ENCODE measurements around the gene APP.
"Not testable (repeated sequence)": the region's sequence is repeated elsewhere in the genome, so short reads cannot be mapped to it uniquely, and the experiment has no call there.

APP gene

GRCh38 chr21:26013970-26014369 is 156.6 kb downstream of the APP start:
- DNase-seq = no peak

DNA sequence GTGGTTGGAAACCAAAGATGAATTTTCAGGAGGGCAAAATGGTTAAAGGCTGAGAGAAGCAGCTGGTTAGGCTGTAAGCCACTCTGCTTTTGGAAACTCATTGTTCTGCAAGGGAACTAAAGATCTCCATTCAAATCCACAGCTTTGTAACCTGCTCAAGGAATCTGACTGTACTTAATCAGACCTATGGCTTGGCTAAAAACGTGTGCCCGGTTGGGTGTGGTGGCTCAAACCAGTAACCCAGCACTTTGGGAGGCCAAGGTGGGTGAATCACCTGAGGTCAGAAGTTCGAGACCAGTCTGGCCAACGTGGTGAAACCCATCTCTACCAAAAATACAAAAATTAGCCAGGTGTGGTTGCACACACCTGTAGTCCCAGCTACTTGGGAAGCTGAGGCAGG is 158.1 kb downstream of the APP start:
- not testable (repeated sequence) for DNase-seq

DNA sequence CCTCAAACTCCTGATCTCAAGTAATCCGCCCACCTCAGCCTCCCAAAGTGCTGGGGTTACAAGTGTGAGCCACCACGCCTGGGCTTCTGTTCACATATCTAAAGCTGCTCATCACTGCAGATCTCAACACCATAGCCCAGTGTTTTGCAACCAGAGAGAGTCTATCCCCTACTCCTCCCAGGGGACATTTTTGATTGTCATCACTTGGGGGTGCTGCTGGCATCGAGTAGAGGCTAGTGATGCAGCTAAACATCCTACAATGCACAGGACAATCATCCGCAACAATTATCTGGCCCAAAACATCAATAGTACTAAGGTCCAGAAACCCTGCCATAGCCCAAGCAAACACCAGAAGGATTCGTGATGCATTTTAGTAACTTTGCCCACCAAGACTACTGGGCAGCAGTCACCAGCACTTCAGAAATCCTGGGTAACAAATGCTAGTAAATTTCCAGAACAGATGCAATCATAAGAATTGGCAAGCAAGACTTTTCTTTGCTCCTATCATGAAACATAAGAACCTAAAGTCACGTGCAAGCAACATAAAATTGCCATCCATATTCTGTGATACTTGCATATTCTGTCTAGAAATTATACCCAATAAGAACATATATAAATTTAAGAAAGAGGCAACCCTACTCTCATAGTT is 159.2 kb downstream of the APP start:
- no peak for DNase-seq

DNA sequence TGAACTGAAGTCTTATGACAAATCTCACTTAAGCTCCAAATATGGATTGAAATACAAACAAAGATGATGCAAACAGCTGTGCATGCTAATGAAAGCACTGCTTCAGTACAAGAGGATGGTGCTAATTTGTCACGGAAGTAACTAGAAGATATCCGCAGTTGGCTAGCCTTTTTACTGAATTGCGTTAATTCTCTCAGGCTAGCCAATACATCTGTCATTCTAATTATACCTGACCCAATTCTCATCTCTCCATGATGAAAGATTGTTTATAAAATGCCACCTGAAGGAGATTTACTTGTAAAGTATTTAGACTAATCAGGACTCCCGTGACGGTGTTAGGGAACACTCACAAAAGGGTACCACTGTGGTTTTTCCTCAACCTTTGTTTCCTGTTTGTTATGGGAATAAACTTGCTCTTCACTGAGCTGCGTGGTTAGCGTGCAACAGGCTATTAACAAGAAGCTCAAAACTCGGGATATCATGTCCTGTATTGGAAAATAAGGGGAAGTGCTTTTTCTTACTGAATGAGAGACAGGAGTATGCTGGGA is 162.5 kb downstream of the APP start:
- DNase-seq = no peak

GRCh38 chr21:26005464-26005863 is 165.1 kb downstream of the APP start:
- no peak for DNase-seq

GRCh38 chr21:26003404-26003803 is 167.2 kb downstream of the APP start:
- DNase-seq = no peak

DNA sequence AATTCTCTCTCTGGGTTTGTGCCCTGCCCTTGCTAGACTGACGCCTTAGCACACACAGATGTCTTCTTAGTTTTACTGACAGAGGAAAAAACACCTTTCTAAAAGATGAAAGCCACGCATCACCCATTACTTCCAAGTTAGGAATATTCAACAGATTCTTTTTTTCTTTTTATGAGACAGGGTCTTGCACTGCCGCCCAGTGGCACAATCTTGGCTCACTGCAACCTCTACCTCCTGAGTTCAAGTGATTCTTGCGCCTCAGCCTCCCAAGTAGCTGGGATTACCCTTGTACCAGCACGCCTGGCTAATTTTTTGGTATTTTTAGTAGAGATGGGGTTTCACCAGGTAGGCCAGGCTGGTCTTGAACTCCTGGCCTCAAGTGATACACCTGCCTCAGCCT is 169.2 kb downstream of the APP start:
- no peak for DNase-seq

DNA sequence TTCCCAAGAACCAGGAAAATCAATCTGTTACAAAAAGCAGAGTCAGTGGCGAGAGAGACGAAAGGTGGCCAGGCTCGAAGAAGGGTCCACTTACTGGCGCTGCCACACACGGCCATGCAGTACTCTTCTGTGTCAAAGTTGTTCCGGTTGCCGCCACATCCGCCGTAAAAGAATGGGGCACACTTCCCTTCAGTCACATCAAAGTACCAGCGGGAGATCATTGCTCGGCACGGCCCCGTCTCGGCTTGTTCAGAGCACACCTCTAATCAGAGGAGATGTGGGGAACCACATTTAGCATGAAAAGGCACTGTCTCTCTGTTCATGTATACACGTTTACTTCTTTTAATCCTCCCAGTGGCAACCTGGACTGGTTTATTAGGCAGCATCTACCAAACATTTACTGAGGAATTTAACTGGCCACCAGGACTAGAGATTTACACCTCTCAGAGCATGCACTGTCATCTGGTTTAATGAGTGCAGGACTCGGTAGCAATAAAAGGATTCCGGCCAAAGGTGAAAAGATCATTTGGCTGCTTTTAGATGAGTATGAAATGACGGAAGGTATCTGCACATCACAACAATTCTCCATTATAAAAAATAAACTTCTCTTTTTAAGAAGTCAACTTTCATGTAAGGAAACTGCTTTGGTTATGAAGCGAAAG is 170.5 kb downstream of the APP start:
- DNase-seq = no peak

GRCh38 chr21:25997788-25998611 is 172.6 kb downstream of the APP start:
- DNase-seq = no peak

- DNase-seq = no peak
These were observed 175.3 kb downstream of the APP start for GRCh38 chr21:25995278-25995677.

GRCh38 chr21:25994758-25995163 is 175.8 kb downstream of the APP start:
- no peak for DNase-seq

GRCh38 chr21:25988738-25989137 is 181.8 kb downstream of the APP start:
- no peak for DNase-seq

DNA sequence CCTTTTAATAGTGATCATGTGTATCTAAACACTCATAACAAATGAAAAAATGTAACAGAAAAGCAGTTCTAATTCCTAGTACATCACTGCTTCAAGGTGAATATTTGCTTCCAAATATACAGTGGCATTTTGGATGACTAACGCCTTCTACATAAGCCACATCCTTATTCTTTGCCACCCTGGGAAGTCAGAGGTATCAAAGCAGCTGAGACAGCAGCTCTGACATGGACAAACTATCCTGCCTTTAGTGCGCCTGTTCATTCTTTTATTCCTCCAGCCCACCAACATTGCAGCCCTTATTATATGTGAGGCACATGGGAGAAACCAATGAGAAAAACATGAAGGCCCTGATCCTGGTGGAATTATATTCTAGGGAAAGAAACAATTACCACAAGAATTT is 183.0 kb downstream of the APP start:
- DNase-seq = no peak

- DNase-seq = no peak
These were observed 183.6 kb downstream of the APP start for GRCh38 chr21:25986928-25987327.

- no peak for DNase-seq
These were observed 184.6 kb downstream of the APP start for GRCh38 chr21:25985990-25986389.

GRCh38 chr21:25984538-25984937 is 186.0 kb downstream of the APP start:
- no peak for DNase-seq

DNA sequence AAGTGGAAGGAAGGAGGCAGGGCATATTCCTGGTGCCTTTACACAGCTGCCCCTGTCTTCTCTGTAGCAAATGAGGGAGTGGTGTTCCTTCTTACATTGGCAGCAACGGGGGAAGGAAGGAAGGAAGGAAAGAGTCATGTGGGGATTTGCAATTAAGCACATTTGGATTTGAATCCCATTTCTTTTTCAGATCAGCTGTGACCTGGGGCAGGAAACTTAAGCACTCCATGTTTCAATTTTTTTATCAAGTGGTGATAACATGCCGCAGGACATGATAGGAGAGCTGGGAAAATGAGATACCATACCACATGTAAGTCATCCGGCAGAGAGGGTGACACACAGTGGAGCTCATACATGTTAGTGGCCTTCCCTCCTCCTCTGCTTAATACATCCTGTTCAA is 186.8 kb downstream of the APP start:
- DNase-seq = no peak

DNA sequence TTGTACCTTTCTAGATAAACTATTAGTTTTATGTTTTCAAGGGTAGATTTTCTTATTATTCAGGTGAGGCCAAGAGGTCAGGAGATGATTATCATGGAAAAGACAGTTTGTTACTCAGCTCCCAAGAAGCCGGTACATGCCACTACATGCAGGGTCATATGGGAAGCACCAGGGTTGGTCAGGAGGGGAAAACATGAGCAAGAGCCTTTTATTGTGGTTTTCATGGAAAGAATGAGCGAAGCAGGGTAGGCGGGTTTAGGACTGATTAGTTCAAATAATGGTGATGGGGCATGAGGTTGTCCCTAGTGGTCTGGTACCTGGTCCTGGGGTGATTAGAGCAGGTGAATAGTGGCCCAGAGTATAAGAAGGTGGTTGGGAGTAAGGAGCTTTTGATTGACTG is 189.9 kb downstream of the APP start:
- DNase-seq = no peak

DNA sequence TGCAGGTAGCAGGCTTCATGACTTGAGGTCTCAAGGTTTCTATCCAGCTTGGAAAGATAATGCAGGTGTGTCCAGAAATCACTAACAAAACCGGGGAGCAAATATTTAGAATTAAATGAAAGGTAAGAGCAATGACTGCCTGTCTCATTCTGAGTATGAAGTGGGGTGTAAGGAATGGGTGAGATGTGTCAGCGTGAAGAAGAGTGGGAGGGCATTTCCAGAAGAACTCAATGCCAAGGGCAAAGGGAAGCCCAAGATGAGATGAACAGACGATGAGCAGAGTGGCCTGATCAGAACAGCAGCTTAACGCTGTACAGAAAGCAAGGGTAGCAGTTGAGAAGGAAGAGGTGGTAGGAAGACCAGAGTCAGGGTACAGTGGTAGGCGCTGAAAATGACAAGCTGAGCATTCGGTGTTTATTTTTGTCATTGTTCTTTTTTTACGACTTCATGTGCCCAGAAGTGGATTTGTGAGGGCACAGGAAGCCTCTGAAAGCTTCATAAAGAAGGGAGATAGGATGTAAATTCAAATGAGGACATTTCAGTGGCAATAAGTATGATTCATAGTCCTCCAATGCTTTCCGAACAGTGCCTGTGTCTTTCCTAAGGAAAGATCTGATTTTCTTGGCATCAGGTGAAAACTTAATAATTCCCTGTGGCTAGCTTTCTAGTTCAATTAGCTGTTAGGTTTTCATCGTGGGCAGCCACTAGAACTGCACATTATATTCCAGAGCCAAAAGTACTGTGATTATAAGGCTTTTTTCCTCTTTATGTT is 190.5 kb downstream of the APP start:
- no peak for DNase-seq

- DNase-seq = no peak
These were observed 193.4 kb downstream of the APP start for GRCh38 chr21:25977068-25977611.

GRCh38 chr21:25974964-25975363 is 195.6 kb downstream of the APP start:
- no peak for DNase-seq

- DNase-seq = no peak
These were observed 200.2 kb downstream of the APP start for GRCh38 chr21:25970254-25970930.

All from EL (cell line).